BJ (cell line): ENCODE data around the gene SNCG. TPM values are rescaled to one million over a fixed set of nuclear protein-coding genes. Genes with fewer than 3 reads are reported as not detected.
"Not testable (repeated sequence)": the region's sequence is repeated elsewhere in the genome, so short reads cannot be mapped to it uniquely, and the experiment has no call there.

ENCODE experiments used
- CTCF ChIA-PET: fragments of 350-600 bp; formaldehyde crosslinking; extraction: SDS; loops from one replicate; lab custom pipeline; 2021; ENCODE audit warnings: antibody characterized with exemption, inconsistent platforms; lab: Yijun Ruan, JAX
- POLR2A ChIA-PET: fragments of 300-600 bp; sonication (Branson Sonifier 250); formaldehyde crosslinking; extraction: SDS; loops from one replicate; lab custom pipeline; 2021; ENCODE audit warnings: antibody characterized with exemption; lab: Charles Lee
- DNase-seq: peaks from one replicate; pipeline ENCODE4 v3.0.0-alpha.2; 2011; ENCODE audit warnings: low read depth
- H3K27me3 ChIP-seq: 2 replicates; pipeline ENCODE4 v1.6.0; 2011; ENCODE audit warnings: low read length; ENCODE audit not compliant: control insufficient read depth, insufficient read depth
- H3K36me3 ChIP-seq: 2 replicates; pipeline ENCODE4 v1.5.1; 2011; ENCODE audit warnings: low read length; ENCODE audit not compliant: control insufficient read depth, insufficient read depth
- H3K4me3 ChIP-seq: 2 replicates; pipeline ENCODE4 v1.5.1; 2011; ENCODE audit warnings: low read depth, mild to moderate bottlenecking, control low read depth, low read length
- CTCF ChIP-seq: IDR thresholded peaks from 2 replicates; pipeline ENCODE4 v1.5.1; 2011; ENCODE audit warnings: low read depth, mild to moderate bottlenecking, control low read depth, inconsistent platforms, low read length, moderate library complexity; ENCODE audit not compliant: insufficient read depth
- polyA plus RNA-seq: library from polyadenylated mRNA; depleted of rRNA; stranded (reverse); fragments of >200 nt; gene quantifications from 2 replicates; pipeline ENCODE4 v1.2.3, GENCODE V29; 2011

SNCG gene
- polyA plus RNA-seq, 1 experiment: 9.7 TPM

- DNase-seq: no peak
These were observed 34.1 kb downstream of the SNCG start for GRCh38 chr10:86992456-86992855.

GRCh38 chr10:86992929-86993328 is 34.5 kb downstream of the SNCG start:
- ChIA-PET POLR2A (no interaction called here), CTCF (interaction anchor here (1.7 kb wide), 1 partner anchor 13 kb away, joined by 3 read pairs; no protein-coding TSS in a partner anchor)
- no peak overlapping the region for H3K4me3 ChIP-seq
- DNase-seq: no peak
- no peaks in the 10 kb centered on the region for H3K36me3 ChIP-seq
- TF ChIP-seq CTCF: no peak
- no peaks in the 10 kb centered on the region for H3K27me3 ChIP-seq

More at GRCh38 chr10:86992456-86992855, 34.1 kb downstream of the SNCG start:
- no peak for TF ChIP-seq CTCF
- ChIA-PET POLR2A (interaction anchor here (0.5 kb wide), 1 partner anchor 199 kb away, joined by 3 read pairs; no protein-coding TSS in a partner anchor), CTCF (interaction anchor here (0.7 to 1.7 kb wide), 2 partner anchors 13 to 22 kb away, joined by 3 read pairs; no protein-coding TSS in a partner anchor)
- Histone ChIP-seq H3K27me3 (no peaks in the 10 kb centered on the region), H3K36me3 (no peaks in the 10 kb centered on the region), H3K4me3 (no peak overlapping the region)

GRCh38 chr10:86999802-87000403 is 41.5 kb downstream of the SNCG start:
- H3K36me3 ChIP-seq, POLR2A ChIA-PET, H3K4me3 ChIP-seq, CTCF ChIA-PET, DNase-seq, H3K27me3 ChIP-seq: not testable (repeated sequence)

GRCh38 chr10:87000491-87000890 is 42.1 kb downstream of the SNCG start:
- TF ChIP-seq CTCF: no peak
- POLR2A ChIA-PET: no interaction called here
- no peaks in the 10 kb centered on the region for H3K27me3 ChIP-seq
- H3K4me3 ChIP-seq: no peak overlapping the region
- CTCF ChIA-PET: no interaction called here
- DNase-seq: no peak
- no peaks in the 10 kb centered on the region for H3K36me3 ChIP-seq

GRCh38 chr10:87007124-87007523 is 48.7 kb downstream of the SNCG start:
- DNase-seq, POLR2A ChIA-PET, H3K4me3 ChIP-seq, H3K27me3 ChIP-seq, CTCF ChIA-PET, H3K36me3 ChIP-seq: not testable (repeated sequence)

- H3K4me3 ChIP-seq, POLR2A ChIA-PET, H3K36me3 ChIP-seq, DNase-seq, CTCF ChIA-PET, H3K27me3 ChIP-seq: not testable (repeated sequence)
These were observed 49.3 kb downstream of the SNCG start for GRCh38 chr10:87007674-87008073.

- DNase-seq, H3K36me3 ChIP-seq, CTCF ChIA-PET, H3K27me3 ChIP-seq, POLR2A ChIA-PET, H3K4me3 ChIP-seq: not testable (repeated sequence)
These were observed 49.9 kb downstream of the SNCG start for GRCh38 chr10:87008303-87008702.

GRCh38 chr10:87009134-87009696 is 50.8 kb downstream of the SNCG start:
- H3K36me3 ChIP-seq, DNase-seq, CTCF ChIA-PET, H3K27me3 ChIP-seq, H3K4me3 ChIP-seq, POLR2A ChIA-PET: not testable (repeated sequence)
